Trophoblast cell (in vitro differentiated cells and primary cell): Measurements from ENCODE around the gene ZFP42. TPM values are rescaled to one million over a fixed set of nuclear protein-coding genes. Genes with fewer than 3 reads are reported as not detected.

ENCODE experiments used
- DNase-seq, 2 donors: peaks; one replicate each; pipeline ENCODE4 v3.0.0-alpha.2; 2016
- H2AFZ ChIP-seq: 2 replicates; pipeline ENCODE4 v1.6.1; 2013; ENCODE audit warnings: low read length, moderate library complexity, mild to moderate bottlenecking; ENCODE audit not compliant: insufficient read depth, poor library complexity
- H2AK5ac ChIP-seq: 2 replicates; pipeline ENCODE4 v1.6.1; 2013; ENCODE audit warnings: mild to moderate bottlenecking, low read length
- H2BK120ac ChIP-seq: 2 replicates; pipeline ENCODE4 v1.6.1; 2013; ENCODE audit warnings: low read length, mild to moderate bottlenecking, moderate library complexity; ENCODE audit not compliant: insufficient read depth, poor library complexity
- H2BK12ac ChIP-seq: 2 replicates; pipeline ENCODE4 v1.6.1; 2013; ENCODE audit warnings: mild to moderate bottlenecking, low read length, moderate library complexity
- H2BK5ac ChIP-seq: 2 replicates; pipeline ENCODE4 v1.6.1; 2013; ENCODE audit warnings: low read length, low read depth, moderate library complexity, mild to moderate bottlenecking; ENCODE audit not compliant: poor library complexity
- H3K14ac ChIP-seq: 2 replicates; pipeline ENCODE4 v1.6.1; 2013; ENCODE audit warnings: mild to moderate bottlenecking, low read length
- H3K18ac ChIP-seq: 2 replicates; pipeline ENCODE4 v1.6.1; 2013; ENCODE audit warnings: mild to moderate bottlenecking, low read length
- H3K23ac ChIP-seq: 2 replicates; pipeline ENCODE4 v1.6.1; 2013; ENCODE audit warnings: low read length
- H3K27ac ChIP-seq: 2 replicates; pipeline ENCODE4 v1.5.1; 2013; ENCODE audit warnings: low read depth, mild to moderate bottlenecking, inconsistent platforms, low read length, moderate library complexity
- H3K27me3 ChIP-seq: 2 replicates; pipeline ENCODE4 v1.6.1; 2013; ENCODE audit warnings: inconsistent platforms, mild to moderate bottlenecking, low read length, moderate library complexity; ENCODE audit not compliant: insufficient read depth
- H3K36me3 ChIP-seq, 2 experiments: 1 replicate in 1 of 2; 2 replicates in 1 of 2; pipeline ENCODE4 v1.6.1; 2013; ENCODE audit warnings: low read length in 2 of 2, mild to moderate bottlenecking in 2 of 2, moderate library complexity in 1 of 2; ENCODE audit not compliant: insufficient read depth in 2 of 2, control insufficient read depth in 1 of 2
- H3K4ac ChIP-seq: 2 replicates; pipeline ENCODE4 v1.6.1; 2013; ENCODE audit warnings: low read depth, mild to moderate bottlenecking, low read length, moderate library complexity
- H3K4me1 ChIP-seq, 2 experiments: 1 replicate in 1 of 2; 2 replicates in 1 of 2; pipeline ENCODE4 v1.6.1; 2013; ENCODE audit warnings: low read length in 2 of 2, mild to moderate bottlenecking in 2 of 2, moderate library complexity in 1 of 2; ENCODE audit not compliant: insufficient read depth in 2 of 2, control insufficient read depth in 1 of 2
- H3K4me2 ChIP-seq: 2 replicates; pipeline ENCODE4 v1.6.1; 2013; ENCODE audit warnings: inconsistent platforms, mild to moderate bottlenecking, low read length, moderate library complexity
- H3K4me3 ChIP-seq: 2 replicates; pipeline ENCODE4 v1.5.1; 2013; ENCODE audit warnings: mild to moderate bottlenecking, low read depth, low read length, inconsistent platforms
- H3K79me1 ChIP-seq: one replicate; pipeline ENCODE4 v1.6.1; 2013; ENCODE audit warnings: low read length
- H3K79me2 ChIP-seq: 2 replicates; pipeline ENCODE4 v1.6.1; 2013; ENCODE audit warnings: low read length, mild to moderate bottlenecking; ENCODE audit not compliant: control insufficient read depth, insufficient read depth, poor library complexity
- H3K9ac ChIP-seq: 2 replicates; pipeline ENCODE4 v1.6.1; 2013; ENCODE audit warnings: mild to moderate bottlenecking, low read length
- H3K9me3 ChIP-seq: 2 replicates; pipeline ENCODE4 v1.6.1; 2013; ENCODE audit warnings: low read depth, mild to moderate bottlenecking, control low read depth, inconsistent platforms, low read length; ENCODE audit not compliant: insufficient read depth
- H4K12ac ChIP-seq: 2 replicates; pipeline ENCODE4 v1.6.1; 2013; ENCODE audit warnings: low read depth, mild to moderate bottlenecking, low read length, moderate library complexity
- H4K8ac ChIP-seq: 2 replicates; pipeline ENCODE4 v1.6.1; 2013; ENCODE audit warnings: low read depth, mild to moderate bottlenecking, low read length, moderate library complexity
- H4K91ac ChIP-seq: one replicate; pipeline ENCODE4 v1.6.1; 2013; ENCODE audit warnings: low read depth, mild to moderate bottlenecking, low read length, moderate library complexity
- WGBS: extraction: QIAGEN DNeasy Blood & Tissue Kit; methylation state at CpG from one replicate; pipeline ENCODE4 v1.1.7; 2013; ENCODE audit warnings: missing lambda C conversion rate; ENCODE audit not compliant: insufficient read length, insufficient coverage; ENCODE audit errors: extremely low coverage; 5-methylcytosine and 5-hydroxymethylcytosine counted together
- polyA plus RNA-seq: library from polyadenylated mRNA; stranded (reverse); fragments of 200-250 nt; gene quantifications from 2 replicates; pipeline ENCODE4 v1.2.3, GENCODE V29; 2013

ZFP42 gene
- 49.0 and 49.5 TPM in 2 replicates for polyA plus RNA-seq

DNA sequence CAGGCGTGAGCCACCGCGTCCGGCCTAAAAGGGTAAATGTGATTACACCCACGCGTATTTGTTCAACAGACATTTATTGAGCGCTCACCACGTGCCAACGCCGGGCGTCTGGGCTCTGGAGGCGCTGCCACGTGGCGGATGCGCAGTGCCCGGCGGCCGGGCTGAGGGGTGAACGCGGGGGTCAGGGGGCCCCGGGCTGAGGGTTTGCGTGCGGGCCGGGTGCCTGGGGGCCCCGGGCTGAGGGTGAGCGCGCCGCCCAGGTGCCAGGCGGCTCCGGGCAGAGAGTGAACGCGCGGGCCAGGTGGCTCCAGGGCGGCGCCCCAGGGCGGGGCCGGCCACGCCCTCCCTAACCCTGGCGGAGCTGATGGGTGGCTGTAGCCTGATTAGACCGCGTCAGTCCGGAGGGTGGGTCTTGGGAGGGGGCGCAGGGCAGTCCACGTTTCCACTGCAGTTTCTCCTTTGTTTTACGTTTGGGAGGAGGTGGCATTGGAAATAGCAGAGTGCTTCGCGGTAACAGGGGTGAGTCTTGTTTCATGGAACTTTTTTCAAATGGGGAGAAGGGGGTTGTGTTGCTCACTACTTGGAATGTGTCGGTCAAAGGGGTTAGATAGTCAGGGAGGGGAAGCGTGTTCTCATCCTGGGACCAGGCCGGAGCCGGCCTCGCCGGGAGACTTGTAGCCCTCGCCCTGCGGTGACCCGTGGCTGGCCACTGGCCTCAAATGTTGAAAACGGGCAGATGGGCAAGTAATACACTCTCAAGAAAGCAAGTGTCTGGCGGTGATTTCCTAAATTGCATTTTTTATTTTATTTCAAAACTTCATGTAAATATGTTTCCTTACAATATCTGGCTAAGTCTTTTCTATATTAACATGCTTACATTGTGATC lies at the start of gene ZFP42:
Gene ZFP42 (plus strand): TSS at position 450 of the 886 bp plus-strand sequence. CDS start 7,037 bp downstream, outside the sequence.
- Histone ChIP-seq H3K23ac (no peak within 1 kb of the TSS), H4K91ac (peak within 1 kb of the TSS; percentile 87), H3K18ac (peak within 1 kb of the TSS; percentile 93), H2BK5ac (peak within 1 kb of the TSS; percentile 85), H3K27me3 (no peaks in the 10 kb centered on the region), H3K27ac (peak within 1 kb of the TSS; percentile 79), H2AK5ac (no peak within 1 kb of the TSS), H3K79me2 (peaks cover 13% of the 10 kb centered on the region), H3K4me1 (peaks cover 4 to 5% of the 10 kb centered on the region in 2 experiments), H3K4ac (peak within 1 kb of the TSS; percentile 94), H3K79me1 (peaks cover 9% of the 10 kb centered on the region), H4K8ac (peak within 1 kb of the TSS; percentile 80), H4K12ac (peak within 1 kb of the TSS; percentile 93), H2BK12ac (peak within 1 kb of the TSS; percentile 71), H3K9ac (peak within 1 kb of the TSS; percentile 93), H3K4me3 (peak within 1 kb of the TSS; percentile 81), H3K14ac (peak within 1 kb of the TSS; percentile 94), H2AFZ (peak within 1 kb of the TSS; percentile 75), H3K4me2 (peak within 1 kb of the TSS; percentile 73), H3K36me3 (peaks cover 11 to 12% of the 10 kb centered on the region in 2 experiments), H3K9me3 (peaks cover 2% of the 10 kb centered on the region), H2BK120ac (peak within 1 kb of the TSS; percentile 61)
- no CpG with 5 or more reads among the region's 58 CpGs for WGBS
- DNase-seq, result peak in 1 of 2 donors; percentile 14

GRCh38 chr4:187961171-187961570 lies 34.4 kb upstream of the ZFP42 start:
- Histone ChIP-seq H3K4me1 (no peaks in the 10 kb centered on the region), H2BK120ac (no peak overlapping the region), H3K4me2 (no peak overlapping the region), H3K14ac (no peak overlapping the region), H3K18ac (no peak overlapping the region), H3K27ac (no peak overlapping the region), H3K9ac (no peak overlapping the region), H3K23ac (no peak overlapping the region), H2AFZ (no peak overlapping the region), H3K36me3 (no peaks in the 10 kb centered on the region), H3K4ac (no peak overlapping the region), H4K12ac (no peak overlapping the region), H3K4me3 (no peak overlapping the region), H3K79me1 (no peaks in the 10 kb centered on the region), H2BK12ac (no peak overlapping the region), H2AK5ac (no peak overlapping the region), H2BK5ac (no peak overlapping the region), H4K91ac (no peak overlapping the region), H4K8ac (no peak overlapping the region), H3K79me2 (no peaks in the 10 kb centered on the region), H3K9me3 (no peaks in the 10 kb centered on the region), H3K27me3 (no peaks in the 10 kb centered on the region)
- no CpG with 5 or more reads among the region's 2 CpGs for WGBS
- no peak for DNase-seq

DNA sequence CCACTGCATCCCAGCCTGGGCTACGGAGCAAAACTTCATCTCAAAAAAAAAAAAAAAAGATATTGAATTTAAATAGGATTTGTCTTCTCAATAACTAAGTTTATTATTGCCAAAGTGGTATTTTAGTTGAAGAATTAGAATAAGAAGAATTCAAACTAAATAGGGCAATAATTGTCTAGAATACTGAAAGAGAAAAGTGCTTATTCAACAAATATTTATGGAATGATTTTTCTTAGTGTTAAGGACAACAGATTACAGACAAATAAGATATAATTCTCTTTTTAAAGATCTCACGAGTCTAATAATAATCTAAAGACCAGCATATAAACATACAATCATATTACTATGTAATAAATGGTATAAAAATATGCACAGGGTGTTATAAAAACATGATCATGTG lies 33.6 kb upstream of the ZFP42 start:
- Histone ChIP-seq H3K9me3 (no peaks in the 10 kb centered on the region), H3K23ac (no peak overlapping the region), H3K4me3 (no peak overlapping the region), H2AFZ (no peak overlapping the region), H4K12ac (no peak overlapping the region), H3K79me2 (no peaks in the 10 kb centered on the region), H2BK120ac (no peak overlapping the region), H3K4ac (no peak overlapping the region), H3K79me1 (no peaks in the 10 kb centered on the region), H3K4me2 (no peak overlapping the region), H3K27ac (no peak overlapping the region), H3K27me3 (no peaks in the 10 kb centered on the region), H4K91ac (no peak overlapping the region), H3K14ac (no peak overlapping the region), H3K18ac (no peak overlapping the region), H3K4me1 (no peaks in the 10 kb centered on the region), H3K36me3 (no peaks in the 10 kb centered on the region), H2BK12ac (no peak overlapping the region), H4K8ac (no peak overlapping the region), H2BK5ac (no peak overlapping the region), H2AK5ac (no peak overlapping the region), H3K9ac (no peak overlapping the region)
- no CpG with 5 or more reads among the region's 2 CpGs for WGBS
- DNase-seq, result no peak

DNA sequence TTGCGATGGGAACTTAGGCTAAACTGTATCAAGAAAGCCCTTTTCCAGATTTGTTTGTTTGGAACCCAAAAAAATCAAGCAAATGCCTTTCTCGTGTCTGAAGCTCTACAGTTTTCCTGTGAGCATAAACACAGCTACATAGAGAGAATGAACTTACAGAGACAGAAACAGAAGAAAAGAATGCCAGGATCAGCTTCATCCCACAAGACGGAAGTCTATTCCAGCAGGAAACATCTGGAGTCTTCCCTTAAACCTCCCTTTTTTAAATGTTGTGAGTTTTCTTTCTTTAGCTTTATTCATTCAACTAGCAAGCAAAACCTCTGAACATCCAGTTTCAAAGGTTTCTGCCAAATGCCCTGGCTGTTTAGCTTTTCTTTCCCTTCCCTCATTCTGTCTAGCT lies 32.6 kb upstream of the ZFP42 start:
- no peak overlapping the region for H2AFZ ChIP-seq
- no peak overlapping the region for H3K4me2 ChIP-seq
- H2AK5ac ChIP-seq, result no peak overlapping the region
- DNase-seq, result no peak
- no peak overlapping the region for H2BK5ac ChIP-seq
- H4K12ac ChIP-seq, result no peak overlapping the region
- H3K27ac ChIP-seq, result no peak overlapping the region
- no peak overlapping the region for H3K23ac ChIP-seq
- H3K79me2 ChIP-seq, result no peaks in the 10 kb centered on the region
- H4K91ac ChIP-seq, result no peak overlapping the region
- no peak overlapping the region for H4K8ac ChIP-seq
- no peaks in the 10 kb centered on the region for H3K36me3 ChIP-seq
- H3K9me3 ChIP-seq, result no peaks in the 10 kb centered on the region
- no peak overlapping the region for H3K14ac ChIP-seq
- H2BK120ac ChIP-seq, result no peak overlapping the region
- no peaks in the 10 kb centered on the region for H3K4me1 ChIP-seq
- no peak overlapping the region for H3K18ac ChIP-seq
- H3K9ac ChIP-seq, result no peak overlapping the region
- H3K27me3 ChIP-seq, result no peaks in the 10 kb centered on the region
- H3K79me1 ChIP-seq, result no peaks in the 10 kb centered on the region
- H2BK12ac ChIP-seq, result no peak overlapping the region
- no peak overlapping the region for H3K4ac ChIP-seq
- no CpG with 5 or more reads among the region's 3 CpGs for WGBS
- no peak overlapping the region for H3K4me3 ChIP-seq
